ENCODE data around the gene ABAT. TPM values are rescaled to one million over a fixed set of nuclear protein-coding genes. Genes with fewer than 3 reads are reported as not detected.

The ABAT gene
- total RNA-seq, 2 donors from 2014 or later: 4.8 to 10.4 TPM

- Mint-ChIP-seq H3K4me1 (peaks cover 7% of the 10 kb centered on the region), H3K27me3 (no peaks in the 10 kb centered on the region), H3K9me3 (peaks cover 13% of the 10 kb centered on the region), H3K4me3 (no peak overlapping the region), H3K27ac (no peak overlapping the region), H3K36me3 (ENCODE audit: low read depth) (peaks cover 14% of the 10 kb centered on the region)
- ATAC-seq (replicated peaks): no peak
Measured at GRCh38 chr16:8713635-8714172, 39.3 kb downstream of the ABAT start.

- Mint-ChIP-seq H3K4me1 (peaks cover 7% of the 10 kb centered on the region), H3K9me3 (peaks cover 13% of the 10 kb centered on the region), H3K27ac (no peak overlapping the region), H3K4me3 (no peak overlapping the region), H3K36me3 (ENCODE audit: low read depth) (peaks cover 14% of the 10 kb centered on the region), H3K27me3 (no peaks in the 10 kb centered on the region)
- ATAC-seq (replicated peaks): no peak
Measured at GRCh38 chr16:8714174-8714573, 39.8 kb downstream of the ABAT start.

GRCh38 chr16:8714807-8715206, 40.4 kb downstream of the ABAT start:
- ATAC-seq (replicated peaks): no peak
- H3K4me3 Mint-ChIP-seq: no peak overlapping the region
- H3K27ac Mint-ChIP-seq: no peak overlapping the region
- H3K9me3 Mint-ChIP-seq: peaks cover 13% of the 10 kb centered on the region
- peaks cover 7% of the 10 kb centered on the region for H3K4me1 Mint-ChIP-seq
- H3K27me3 Mint-ChIP-seq: no peaks in the 10 kb centered on the region
- H3K36me3 Mint-ChIP-seq (ENCODE audit: low read depth): peaks cover 14% of the 10 kb centered on the region

GRCh38 chr16:8716052-8716451, 41.6 kb downstream of the ABAT start:
- peaks cover 11% of the 10 kb centered on the region for H3K9me3 Mint-ChIP-seq
- no peaks in the 10 kb centered on the region for H3K27me3 Mint-ChIP-seq
- H3K4me1 Mint-ChIP-seq: peaks cover 6% of the 10 kb centered on the region
- H3K27ac Mint-ChIP-seq: no peak overlapping the region
- ATAC-seq (replicated peaks): no peak
- no peak overlapping the region for H3K4me3 Mint-ChIP-seq
- H3K36me3 Mint-ChIP-seq (ENCODE audit: low read depth): peaks cover 14% of the 10 kb centered on the region

- H3K4me3 Mint-ChIP-seq: no peak overlapping the region
- peaks cover 14% of the 10 kb centered on the region for H3K36me3 Mint-ChIP-seq (ENCODE audit: low read depth)
- no peaks in the 10 kb centered on the region for H3K27me3 Mint-ChIP-seq
- no peak for ATAC-seq (replicated peaks)
- peaks cover 8% of the 10 kb centered on the region for H3K9me3 Mint-ChIP-seq
- peaks cover under 1% of the 10 kb centered on the region for H3K4me1 Mint-ChIP-seq
- H3K27ac Mint-ChIP-seq: no peak overlapping the region
Measured at GRCh38 chr16:8716592-8716991, 42.2 kb downstream of the ABAT start.

GRCh38 chr16:8717469-8717868, 43.1 kb downstream of the ABAT start:
- H3K36me3 Mint-ChIP-seq (ENCODE audit: low read depth): peaks cover 14% of the 10 kb centered on the region

GRCh38 chr16:8717892-8718415, 43.5 kb downstream of the ABAT start:
- Mint-ChIP-seq H3K9me3 (peaks cover 8% of the 10 kb centered on the region), H3K36me3 (ENCODE audit: low read depth) (peaks cover 14% of the 10 kb centered on the region), H3K4me3 (no peak overlapping the region), H3K27ac (no peak overlapping the region), H3K27me3 (no peaks in the 10 kb centered on the region), H3K4me1 (no peaks in the 10 kb centered on the region)
- ATAC-seq (replicated peaks): no peak

More at GRCh38 chr16:8717469-8717868, 43.1 kb downstream of the ABAT start:
- peaks cover 8% of the 10 kb centered on the region for H3K9me3 Mint-ChIP-seq
- H3K4me1 Mint-ChIP-seq: no peaks in the 10 kb centered on the region
- no peaks in the 10 kb centered on the region for H3K27me3 Mint-ChIP-seq
- no peak for ATAC-seq (replicated peaks)
- H3K4me3 Mint-ChIP-seq: no peak overlapping the region
- no peak overlapping the region for H3K27ac Mint-ChIP-seq

GRCh38 chr16:8718851-8719680, 44.6 kb downstream of the ABAT start:
- no peak overlapping the region for H3K27ac Mint-ChIP-seq
- no peaks in the 10 kb centered on the region for H3K4me1 Mint-ChIP-seq
- H3K9me3 Mint-ChIP-seq: peaks cover 8% of the 10 kb centered on the region
- no peak overlapping the region for H3K4me3 Mint-ChIP-seq
- ATAC-seq (replicated peaks): no peak
- no peaks in the 10 kb centered on the region for H3K27me3 Mint-ChIP-seq
- H3K36me3 Mint-ChIP-seq (ENCODE audit: low read depth): peaks cover 8% of the 10 kb centered on the region

- no peak for ATAC-seq (replicated peaks)
- peaks cover 3% of the 10 kb centered on the region for H3K9me3 Mint-ChIP-seq
- H3K27me3 Mint-ChIP-seq: no peaks in the 10 kb centered on the region
- no peaks in the 10 kb centered on the region for H3K36me3 Mint-ChIP-seq (ENCODE audit: low read depth)
- H3K4me1 Mint-ChIP-seq: no peaks in the 10 kb centered on the region
- no peak overlapping the region for H3K27ac Mint-ChIP-seq
- no peak overlapping the region for H3K4me3 Mint-ChIP-seq
Measured at GRCh38 chr16:8720080-8720966, 45.9 kb downstream of the ABAT start.

- no peaks in the 10 kb centered on the region for H3K36me3 Mint-ChIP-seq (ENCODE audit: low read depth)
- no peaks in the 10 kb centered on the region for H3K4me1 Mint-ChIP-seq
- H3K9me3 Mint-ChIP-seq: peaks cover 3% of the 10 kb centered on the region
- no peaks in the 10 kb centered on the region for H3K27me3 Mint-ChIP-seq
- no peak overlapping the region for H3K27ac Mint-ChIP-seq
- H3K4me3 Mint-ChIP-seq: no peak overlapping the region
- ATAC-seq (replicated peaks): no peak
Measured at GRCh38 chr16:8720967-8721308, 46.5 kb downstream of the ABAT start.

- Mint-ChIP-seq H3K4me3 (no peak overlapping the region), H3K4me1 (no peaks in the 10 kb centered on the region), H3K9me3 (peaks cover 3% of the 10 kb centered on the region), H3K36me3 (ENCODE audit: low read depth) (no peaks in the 10 kb centered on the region), H3K27ac (no peak overlapping the region), H3K27me3 (no peaks in the 10 kb centered on the region)
- ATAC-seq (replicated peaks): no peak
Measured at GRCh38 chr16:8721336-8722024, 47.1 kb downstream of the ABAT start.

GRCh38 chr16:8722025-8722348, 47.6 kb downstream of the ABAT start:
- no peak overlapping the region for H3K4me3 Mint-ChIP-seq
- H3K4me1 Mint-ChIP-seq: no peaks in the 10 kb centered on the region
- H3K27ac Mint-ChIP-seq: no peak overlapping the region
- H3K27me3 Mint-ChIP-seq: no peaks in the 10 kb centered on the region
- no peak for ATAC-seq (replicated peaks)
- H3K9me3 Mint-ChIP-seq: peaks cover 3% of the 10 kb centered on the region
- no peaks in the 10 kb centered on the region for H3K36me3 Mint-ChIP-seq (ENCODE audit: low read depth)

GRCh38 chr16:8725513-8726178, 51.2 kb downstream of the ABAT start:
- Mint-ChIP-seq H3K27me3 (no peaks in the 10 kb centered on the region), H3K9me3 (no peaks in the 10 kb centered on the region), H3K4me3 (no peak overlapping the region), H3K27ac (no peak overlapping the region), H3K36me3 (ENCODE audit: low read depth) (no peaks in the 10 kb centered on the region), H3K4me1 (peaks cover 8% of the 10 kb centered on the region)
- no peak for ATAC-seq (replicated peaks)

Data from activated T-helper 17 cell treated with anti-CD3 and anti-CD28 coated beads, Interleukin-2, amount 50 U/mL, for 72 hours (primary cell).